NCI-H1694 (cell line): ENCODE results near the gene GPATCH3.
"Not testable (repeated sequence)": the region's sequence is repeated elsewhere in the genome, so short reads cannot be mapped to it uniquely, and the experiment has no call there.

Experiments used
- DNase-seq: peaks from one replicate; lab custom pipeline; 2025; lab: John Stamatoyannopoulos, UW

Gene GPATCH3

GRCh38 chr1:26913389-26913753, 13.1 kb upstream of the GPATCH3 start:
- no peak for DNase-seq

GRCh38 chr1:26912147-26912490, 11.9 kb upstream of the GPATCH3 start:
- no peak for DNase-seq

GRCh38 chr1:26911399-26912146, 11.3 kb upstream of the GPATCH3 start:
- no peak for DNase-seq

GRCh38 chr1:26910343-26911160, 10.3 kb upstream of the GPATCH3 start:
- DNase-seq: no peak

GRCh38 chr1:26909951-26910342, 9.7 kb upstream of the GPATCH3 start:
- no peak for DNase-seq

- DNase-seq: no peak
Observed at GRCh38 chr1:26907071-26907917, 7.0 kb upstream of the GPATCH3 start.

- no peak for DNase-seq
Observed at GRCh38 chr1:26900815-26901511, 696 bp upstream of the GPATCH3 start.

- no peak for DNase-seq
Observed at GRCh38 chr1:26897351-26897750, 2.9 kb downstream of the GPATCH3 start.

- no peak for DNase-seq
Observed at GRCh38 chr1:26894263-26894662, 6.0 kb downstream of the GPATCH3 start.

- no peak for DNase-seq
Observed at GRCh38 chr1:26890467-26890796, 9.8 kb downstream of the GPATCH3 start.

GRCh38 chr1:26889551-26890466, 10.5 kb downstream of the GPATCH3 start, which contains the start of gene GPN2:
Gene GPN2 (minus strand): TSS chr1:26890283. CDS start chr1:26890096, 187 bp downstream.
- DNase-seq: peak; percentile 39

GRCh38 chr1:26888231-26888630, 12.0 kb downstream of the GPATCH3 start:
- no peak for DNase-seq

GRCh38 chr1:26887125-26887524, 13.1 kb downstream of the GPATCH3 start:
- peak; percentile 14 for DNase-seq

GRCh38 chr1:26882696-26883463, 17.4 kb downstream of the GPATCH3 start:
- no peak for DNase-seq

- not testable (repeated sequence) for DNase-seq
Observed at GRCh38 chr1:26881611-26882010, 18.7 kb downstream of the GPATCH3 start.

GRCh38 chr1:26879793-26880192, 20.5 kb downstream of the GPATCH3 start:
- DNase-seq: no peak

GRCh38 chr1:26877326-26877725, 22.9 kb downstream of the GPATCH3 start:
- DNase-seq: no peak

- DNase-seq: no peak
Observed at GRCh38 chr1:26874896-26875295, 25.4 kb downstream of the GPATCH3 start.

GRCh38 chr1:26873097-26873496, 27.2 kb downstream of the GPATCH3 start:
- not testable (repeated sequence) for DNase-seq
